ENCODE measurements around the gene UBP1. TPM values are rescaled to one million over a fixed set of nuclear protein-coding genes. Genes with fewer than 3 reads are reported as not detected.
"Not testable (repeated sequence)": the region's sequence is repeated elsewhere in the genome, so short reads cannot be mapped to it uniquely, and the experiment has no call there.

UBP1 gene
- total RNA-seq, 2 donors from 2014 or later = 41.5 to 53.9 TPM

- TF ChIP-seq CTCF (IDR thresholded peaks at IDR 0.05) = no peak
- Histone ChIP-seq H3K36me3 (no peaks in the 10 kb centered on the region), H3K27ac (no peak overlapping the region), H3K4me1 (peaks cover 0 to 60% of the 10 kb centered on the region in 2 donors), H3K9me3 (no peaks in the 10 kb centered on the region), H3K4me3 (no peak overlapping the region), H3K27me3 (no peaks in the 10 kb centered on the region)
- no peak for DNase-seq (ENCODE audit: low spot score)
These were observed 9.6 kb downstream of the UBP1 start for GRCh38 chr3:33430571-33430970.

- Histone ChIP-seq H3K4me3 (no peak overlapping the region), H3K27me3 (no peaks in the 10 kb centered on the region), H3K4me1 (peaks cover 0 to 60% of the 10 kb centered on the region in 2 donors), H3K27ac (no peak overlapping the region), H3K9me3 (no peaks in the 10 kb centered on the region), H3K36me3 (no peaks in the 10 kb centered on the region)
- no peak for DNase-seq (ENCODE audit: low spot score)
- no peak for TF ChIP-seq CTCF (IDR thresholded peaks at IDR 0.05)
These were observed 10.1 kb downstream of the UBP1 start for GRCh38 chr3:33430061-33430460.

- not testable (repeated sequence) for H3K27me3 ChIP-seq; H3K9me3 ChIP-seq; H3K36me3 ChIP-seq; H3K4me3 ChIP-seq; DNase-seq (ENCODE audit: low spot score); H3K27ac ChIP-seq
- H3K4me1 ChIP-seq = peaks cover 0 to 67% of the 10 kb centered on the region in 2 donors
These were observed 10.9 kb downstream of the UBP1 start for GRCh38 chr3:33429306-33429705.

- Histone ChIP-seq H3K4me3 (no peak overlapping the region), H3K4me1 (peaks cover 0 to 64% of the 10 kb centered on the region in 2 donors), H3K27me3 (no peaks in the 10 kb centered on the region), H3K36me3 (no peaks in the 10 kb centered on the region), H3K27ac (no peak overlapping the region), H3K9me3 (no peaks in the 10 kb centered on the region)
- no peak for TF ChIP-seq CTCF (IDR thresholded peaks at IDR 0.05)
- DNase-seq (ENCODE audit: low spot score) = no peak
These were observed 11.5 kb downstream of the UBP1 start for GRCh38 chr3:33428734-33429133.

GRCh38 chr3:33426630-33427317, 13.4 kb downstream of the UBP1 start:
- H3K4me3 ChIP-seq = no peak overlapping the region
- TF ChIP-seq CTCF (IDR thresholded peaks at IDR 0.05) = no peak
- H3K27ac ChIP-seq = no peak overlapping the region
- no peak for DNase-seq (ENCODE audit: low spot score)
- no peaks in the 10 kb centered on the region for H3K27me3 ChIP-seq
- H3K36me3 ChIP-seq = peaks cover 4% of the 10 kb centered on the region
- peaks cover 0 to 55% of the 10 kb centered on the region in 2 donors for H3K4me1 ChIP-seq
- H3K9me3 ChIP-seq = no peaks in the 10 kb centered on the region

- Histone ChIP-seq H3K27ac (no peak overlapping the region), H3K4me3 (no peak overlapping the region), H3K4me1 (peaks cover 0 to 54% of the 10 kb centered on the region in 2 donors), H3K9me3 (no peaks in the 10 kb centered on the region), H3K27me3 (no peaks in the 10 kb centered on the region), H3K36me3 (peaks cover 11% of the 10 kb centered on the region)
- no peak for DNase-seq (ENCODE audit: low spot score)
- TF ChIP-seq CTCF (IDR thresholded peaks at IDR 0.05) = no peak
These were observed 14.1 kb downstream of the UBP1 start for GRCh38 chr3:33426068-33426467.
